PC-9 (cell line): ENCODE data around the gene MS4A10.

Experiments
- EZH2 ChIP-seq: fragments of 200-600 bp; sonication (generic); IDR thresholded peaks from 2 replicates; pipeline ENCODE4 v1.8.0; 2017; ENCODE audit warnings: antibody characterized with exemption, low read depth
- TF ChIP-seq, protein P1 (sequence below): fragments of 200-600 bp; sonication (generic); conservative IDR thresholded peaks from 2 replicates; pipeline ENCODE4 v1.6.1; 2017; ENCODE audit warnings: mixed run types, antibody characterized with exemption, mild to moderate bottlenecking, moderate library complexity

DNA sequence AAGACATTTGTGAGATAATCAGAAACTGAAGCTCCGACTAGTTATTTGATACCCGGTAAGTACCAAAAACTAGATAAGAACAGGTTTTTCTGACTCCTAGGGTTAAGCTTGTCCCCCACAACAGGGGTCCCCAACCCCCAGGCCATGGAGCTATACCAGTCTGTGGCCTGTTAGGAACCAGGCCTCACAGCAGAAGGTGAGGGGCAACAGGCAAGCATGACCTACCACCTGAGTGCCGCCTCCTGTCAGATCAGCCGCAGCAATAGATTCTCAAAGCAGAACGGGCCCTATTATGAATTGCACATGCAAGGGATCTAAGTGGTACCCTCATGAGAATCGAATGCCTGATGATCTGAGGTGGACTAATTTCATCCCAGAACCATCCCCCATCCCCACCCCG is 1.2 kb upstream of the MS4A10 start:
- TF ChIP-seq, protein P1, sequence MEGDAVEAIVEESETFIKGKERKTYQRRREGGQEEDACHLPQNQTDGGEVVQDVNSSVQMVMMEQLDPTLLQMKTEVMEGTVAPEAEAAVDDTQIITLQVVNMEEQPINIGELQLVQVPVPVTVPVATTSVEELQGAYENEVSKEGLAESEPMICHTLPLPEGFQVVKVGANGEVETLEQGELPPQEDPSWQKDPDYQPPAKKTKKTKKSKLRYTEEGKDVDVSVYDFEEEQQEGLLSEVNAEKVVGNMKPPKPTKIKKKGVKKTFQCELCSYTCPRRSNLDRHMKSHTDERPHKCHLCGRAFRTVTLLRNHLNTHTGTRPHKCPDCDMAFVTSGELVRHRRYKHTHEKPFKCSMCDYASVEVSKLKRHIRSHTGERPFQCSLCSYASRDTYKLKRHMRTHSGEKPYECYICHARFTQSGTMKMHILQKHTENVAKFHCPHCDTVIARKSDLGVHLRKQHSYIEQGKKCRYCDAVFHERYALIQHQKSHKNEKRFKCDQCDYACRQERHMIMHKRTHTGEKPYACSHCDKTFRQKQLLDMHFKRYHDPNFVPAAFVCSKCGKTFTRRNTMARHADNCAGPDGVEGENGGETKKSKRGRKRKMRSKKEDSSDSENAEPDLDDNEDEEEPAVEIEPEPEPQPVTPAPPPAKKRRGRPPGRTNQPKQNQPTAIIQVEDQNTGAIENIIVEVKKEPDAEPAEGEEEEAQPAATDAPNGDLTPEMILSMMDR = no peak
- TF ChIP-seq EZH2 = no peak
